ENCODE measurements around the gene PFKL. TPM values are rescaled to one million over a fixed set of nuclear protein-coding genes. Genes with fewer than 3 reads are reported as not detected.

PFKL gene
- total and polyA plus RNA-seq, 2 donors (not counting 1 experiment from before 2014, with no cell fraction given), result 267 to 318 TPM

DNA sequence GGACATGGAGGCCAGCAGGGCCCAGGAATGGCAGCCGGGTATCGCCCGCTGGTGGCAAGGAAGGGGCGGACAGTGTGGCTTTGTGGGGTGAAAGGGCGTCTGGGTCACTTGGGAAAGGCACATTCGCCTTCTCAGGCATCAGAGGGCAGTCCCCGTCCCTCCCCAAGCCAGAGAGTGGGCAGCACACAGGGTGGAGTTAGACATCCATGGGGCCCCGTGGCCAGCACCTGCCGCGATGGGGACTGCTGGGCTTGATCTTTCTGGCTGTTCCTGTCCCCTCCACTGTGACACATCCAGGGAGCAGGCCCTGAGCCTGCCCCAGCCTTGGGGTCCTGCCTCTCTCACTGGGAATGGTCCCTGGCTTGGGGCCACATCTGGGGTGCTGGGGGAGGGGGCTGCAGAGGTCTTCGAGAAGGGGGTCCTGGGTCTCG, 49.6 kb downstream of the PFKL start:
- no peak overlapping the region for H3K27ac Mint-ChIP-seq
- H3K9me3 Mint-ChIP-seq (ENCODE audit: insufficient read depth), result no peaks in the 10 kb centered on the region
- no peak overlapping the region for H3K4me3 Mint-ChIP-seq
- Histone ChIP-seq H3K79me2 (ENCODE audit: control insufficient read depth, insufficient read depth, low read length) (no peaks in the 10 kb centered on the region), H2AFZ (ENCODE audit: insufficient read depth, low read depth, low read length, poor library complexity, severe bottlenecking) (no peak overlapping the region), H3K4me2 (replicated peaks; ENCODE audit: low read depth, low read length, poor library complexity, severe bottlenecking) (peak overlapping the region; percentile 67), H3K9ac (ENCODE audit: low read length) (no peak overlapping the region), H3K36me3 (replicated peaks in 1 of 2; ENCODE audit: control extremely low read depth in 1 of 2, control insufficient read depth in 1 of 2, extremely low read depth in 1 of 2, insufficient read depth in 2 of 2, low read length in 1 of 2) (no peaks in the 10 kb centered on the region), H3K4me1 (ENCODE audit: control insufficient read depth in 2 of 2, insufficient read depth in 2 of 2, low read length in 2 of 2) (peaks cover 31 to 35% of the 10 kb centered on the region in 2 donors), H3K27me3 (replicated peaks in 1 of 4; ENCODE audit: control extremely low read depth in 1 of 4, control insufficient read depth in 3 of 4, insufficient read depth in 4 of 4, low read length in 3 of 4) (peaks cover 0 to 37% (median 12%) of the 10 kb centered on the region in 4 experiments), H3K9me3 (ENCODE audit: control extremely low read depth in 1 of 3, control insufficient read depth in 2 of 3, insufficient read depth in 1 of 3, low read length in 2 of 3) (peaks cover 0 to 4% (median 0%) of the 10 kb centered on the region in 3 donors), H4K20me1 (ENCODE audit: control insufficient read depth, insufficient read depth, low read length, poor library complexity, severe bottlenecking) (no peaks in the 10 kb centered on the region), H3K27ac (ENCODE audit: low read length in 2 of 2) (no peak overlapping the region), H3K4me3 (ENCODE audit: control extremely low read depth in 1 of 5, extremely low read depth in 1 of 5, insufficient read depth in 1 of 5, low read depth in 2 of 5, low read length in 4 of 5) (no peak overlapping the region)
- H3K27me3 Mint-ChIP-seq, result peaks cover 15% of the 10 kb centered on the region
- ChIA-PET POLR2A (no interaction called here), CTCF (no interaction called here)
- intact Hi-C loops (cut with micrococcal nuclease), result no loop called here
- H3K4me1 Mint-ChIP-seq, result peaks cover 21% of the 10 kb centered on the region
- DNase-seq (no peak), ATAC-seq (ENCODE audit: low read depth) (no peak)
- 86% methylated on average over 12 of the region's 12 CpGs for WGBS (ENCODE audit: insufficient coverage)
- TF ChIP-seq EZH2 (IDR thresholded peaks at IDR 0.05; ENCODE audit: borderline replicate concordance, insufficient read depth, low read depth, low read length, poor library complexity, severe bottlenecking), result no peak
- TF ChIP-seq, protein P1, sequence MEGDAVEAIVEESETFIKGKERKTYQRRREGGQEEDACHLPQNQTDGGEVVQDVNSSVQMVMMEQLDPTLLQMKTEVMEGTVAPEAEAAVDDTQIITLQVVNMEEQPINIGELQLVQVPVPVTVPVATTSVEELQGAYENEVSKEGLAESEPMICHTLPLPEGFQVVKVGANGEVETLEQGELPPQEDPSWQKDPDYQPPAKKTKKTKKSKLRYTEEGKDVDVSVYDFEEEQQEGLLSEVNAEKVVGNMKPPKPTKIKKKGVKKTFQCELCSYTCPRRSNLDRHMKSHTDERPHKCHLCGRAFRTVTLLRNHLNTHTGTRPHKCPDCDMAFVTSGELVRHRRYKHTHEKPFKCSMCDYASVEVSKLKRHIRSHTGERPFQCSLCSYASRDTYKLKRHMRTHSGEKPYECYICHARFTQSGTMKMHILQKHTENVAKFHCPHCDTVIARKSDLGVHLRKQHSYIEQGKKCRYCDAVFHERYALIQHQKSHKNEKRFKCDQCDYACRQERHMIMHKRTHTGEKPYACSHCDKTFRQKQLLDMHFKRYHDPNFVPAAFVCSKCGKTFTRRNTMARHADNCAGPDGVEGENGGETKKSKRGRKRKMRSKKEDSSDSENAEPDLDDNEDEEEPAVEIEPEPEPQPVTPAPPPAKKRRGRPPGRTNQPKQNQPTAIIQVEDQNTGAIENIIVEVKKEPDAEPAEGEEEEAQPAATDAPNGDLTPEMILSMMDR (IDR thresholded peaks at IDR 0.05), result no peak

DNA sequence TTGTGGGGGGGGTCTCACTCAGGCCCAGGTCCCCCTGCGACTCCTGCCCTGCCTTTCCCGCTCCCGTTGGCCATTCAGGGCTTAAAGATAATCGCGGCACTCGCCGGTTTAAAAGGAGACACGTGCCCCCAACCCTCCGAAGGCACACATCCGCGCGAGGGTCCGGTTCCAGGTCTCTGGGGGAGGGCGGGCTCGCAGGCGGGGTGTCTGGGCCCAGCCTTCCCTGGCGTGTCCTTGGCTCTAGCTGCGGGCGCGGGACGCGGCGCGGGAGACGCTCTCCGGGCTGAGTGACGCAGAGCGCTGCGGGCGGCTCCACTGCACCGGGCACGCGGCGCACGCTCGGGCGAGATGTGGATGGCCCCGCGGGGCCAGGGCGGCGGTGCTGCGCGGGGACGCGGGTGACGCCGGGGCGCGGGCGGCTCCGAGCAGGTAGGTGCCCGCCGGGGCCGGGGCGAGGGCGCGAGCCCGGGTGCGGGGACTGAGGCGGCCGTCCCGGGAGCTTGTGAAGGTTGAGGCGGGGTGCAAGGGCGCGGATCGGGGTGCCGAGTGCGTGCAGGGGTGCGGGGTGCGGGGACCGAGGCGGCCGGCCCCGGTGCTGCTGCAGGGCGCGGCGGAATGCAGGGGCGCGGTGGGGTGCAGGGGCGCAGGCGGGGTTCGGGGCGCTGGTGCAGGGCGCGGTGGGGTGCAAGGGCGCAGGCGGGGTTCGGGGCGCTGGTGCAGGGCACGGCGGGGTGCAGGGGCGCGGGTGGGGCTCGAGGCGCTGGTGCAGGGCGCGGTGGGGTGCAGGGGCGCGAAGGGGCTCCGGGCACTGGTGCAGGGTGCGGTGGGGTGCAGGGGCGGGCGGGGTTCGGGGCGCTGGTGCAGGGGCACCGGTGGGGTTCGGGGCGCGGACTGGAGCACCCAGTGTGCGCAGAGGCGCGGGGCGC, 50.3 kb downstream of the PFKL start:
- Histone ChIP-seq H3K36me3 (replicated peaks in 1 of 2; ENCODE audit: control extremely low read depth in 1 of 2, control insufficient read depth in 1 of 2, extremely low read depth in 1 of 2, insufficient read depth in 2 of 2, low read length in 1 of 2) (no peaks in the 10 kb centered on the region), H3K4me2 (replicated peaks; ENCODE audit: low read depth, low read length, poor library complexity, severe bottlenecking) (peak overlapping the region; percentile 67), H3K27ac (ENCODE audit: low read length in 2 of 2) (no peak overlapping the region), H4K20me1 (ENCODE audit: control insufficient read depth, insufficient read depth, low read length, poor library complexity, severe bottlenecking) (no peaks in the 10 kb centered on the region), H3K79me2 (ENCODE audit: control insufficient read depth, insufficient read depth, low read length) (no peaks in the 10 kb centered on the region), H3K27me3 (replicated peaks in 1 of 4; ENCODE audit: control extremely low read depth in 1 of 4, control insufficient read depth in 3 of 4, insufficient read depth in 4 of 4, low read length in 3 of 4) (peaks cover 0 to 34% (median 12%) of the 10 kb centered on the region in 4 experiments), H2AFZ (ENCODE audit: insufficient read depth, low read depth, low read length, poor library complexity, severe bottlenecking) (no peak overlapping the region), H3K9me3 (ENCODE audit: control extremely low read depth in 1 of 3, control insufficient read depth in 2 of 3, insufficient read depth in 1 of 3, low read length in 2 of 3) (peaks cover 0 to 5% (median 0%) of the 10 kb centered on the region in 3 donors), H3K9ac (ENCODE audit: low read length) (no peak overlapping the region), H3K4me3 (ENCODE audit: control extremely low read depth in 1 of 5, extremely low read depth in 1 of 5, insufficient read depth in 1 of 5, low read depth in 2 of 5, low read length in 4 of 5) (no peak overlapping the region), H3K4me1 (ENCODE audit: control insufficient read depth in 2 of 2, insufficient read depth in 2 of 2, low read length in 2 of 2) (peaks cover 38 to 42% of the 10 kb centered on the region in 2 donors)
- Mint-ChIP-seq H3K27me3 (peaks cover 15% of the 10 kb centered on the region), H3K4me1 (peaks cover 26% of the 10 kb centered on the region), H3K9me3 (ENCODE audit: insufficient read depth) (no peaks in the 10 kb centered on the region), H3K4me3 (no peak overlapping the region), H3K27ac (no peak overlapping the region)
- TF ChIP-seq EZH2 (IDR thresholded peaks at IDR 0.05; ENCODE audit: borderline replicate concordance, insufficient read depth, low read depth, low read length, poor library complexity, severe bottlenecking), result no peak
- TF ChIP-seq, protein P1 (IDR thresholded peaks at IDR 0.05), result no peak
- ChIA-PET POLR2A (no interaction called here), CTCF (no interaction called here)
- ATAC-seq (ENCODE audit: low read depth) (no peak), DNase-seq (no peak)
- WGBS (ENCODE audit: insufficient coverage), result 23% methylated on average over 100 of the region's 113 CpGs
- intact Hi-C loops (cut with micrococcal nuclease), result loop anchor here (10.0 kb wide), 1 partner anchor 135 kb away; no protein-coding TSS in a partner anchor
